ENCODE data around the gene TTC28. TPM values are rescaled to one million over a fixed set of nuclear protein-coding genes. Genes with fewer than 3 reads are reported as not detected.
"Not testable (repeated sequence)": the region's sequence is repeated elsewhere in the genome, so short reads cannot be mapped to it uniquely, and the experiment has no call there.

The TTC28 gene
- total RNA-seq, 5 donors from 2014 or later (not counting 1 experiment from before 2014, with no cell fraction given), result 2.3 to 7.8 (median 3.0) TPM

- Mint-ChIP-seq H3K4me3 (no peak overlapping the region), H3K27me3 (peaks cover 0 to 2% of the 10 kb centered on the region in 2 donors), H3K4me1 (no peaks in the 10 kb centered on the region), H3K36me3 (no peaks in the 10 kb centered on the region), H3K27ac (no peak overlapping the region), H3K9me3 (peaks cover 12 to 17% (median 17%) of the 10 kb centered on the region in 3 donors)
- DNase-seq (no peak), ATAC-seq (replicated peaks in 1 of 4) (no peak)
- no peak overlapping the region for H3K27ac ChIP-seq (ENCODE audit: low read length)
- H3K36me3 ChIP-seq (ENCODE audit: control insufficient read depth in 2 of 2, extremely low read depth in 1 of 2, insufficient read depth in 1 of 2, low read length in 1 of 2), result no peaks in the 10 kb centered on the region
- no CpG with 5 or more reads among the region's 6 CpGs for WGBS (ENCODE audit: insufficient coverage)
- ChIA-PET POLR2A (no interaction called here), CTCF (no interaction called here)
- H3K4me3 ChIP-seq (ENCODE audit: control insufficient read depth in 1 of 2, extremely low read depth in 1 of 2, low read length in 1 of 2), result no peak overlapping the region
- no peaks in the 10 kb centered on the region for H3K9me3 ChIP-seq
- H3K4me1 ChIP-seq (ENCODE audit: control insufficient read depth in 1 of 2, extremely low read depth in 1 of 2, insufficient read depth in 2 of 2, low read length in 2 of 2), result no peaks in the 10 kb centered on the region
- H3K27me3 ChIP-seq (replicated peaks in 1 of 2; ENCODE audit: control insufficient read depth in 2 of 2, extremely low read depth in 1 of 2, insufficient read depth in 2 of 2, low read length in 1 of 2), result no peaks in the 10 kb centered on the region
Measured at GRCh38 chr22:28207281-28208030, 472.2 kb downstream of the TTC28 start.

- ChIA-PET CTCF (no interaction called here), POLR2A (no interaction called here)
- Histone ChIP-seq H3K36me3 (ENCODE audit: control insufficient read depth in 2 of 2, extremely low read depth in 1 of 2, insufficient read depth in 1 of 2, low read length in 1 of 2) (no peaks in the 10 kb centered on the region), H3K4me3 (ENCODE audit: control insufficient read depth in 1 of 2, extremely low read depth in 1 of 2, low read length in 1 of 2) (no peak overlapping the region), H3K4me1 (ENCODE audit: control insufficient read depth in 1 of 2, extremely low read depth in 1 of 2, insufficient read depth in 2 of 2, low read length in 2 of 2) (no peaks in the 10 kb centered on the region), H3K27ac (ENCODE audit: low read length) (no peak overlapping the region), H3K9me3 (no peaks in the 10 kb centered on the region), H3K27me3 (replicated peaks in 1 of 2; ENCODE audit: control insufficient read depth in 2 of 2, extremely low read depth in 1 of 2, insufficient read depth in 2 of 2, low read length in 1 of 2) (no peaks in the 10 kb centered on the region)
- Mint-ChIP-seq H3K27me3 (peaks cover 0 to 4% of the 10 kb centered on the region in 2 donors), H3K4me3 (no peak overlapping the region), H3K27ac (no peak overlapping the region), H3K36me3 (no peaks in the 10 kb centered on the region), H3K9me3 (peaks cover 3 to 7% (median 7%) of the 10 kb centered on the region in 3 donors), H3K4me1 (no peaks in the 10 kb centered on the region)
- DNase-seq, result no peak
- no CpG with 5 or more reads among the region's 1 CpG for WGBS (ENCODE audit: insufficient coverage)
- no peak for ATAC-seq (replicated peaks in 1 of 4)
Measured at GRCh38 chr22:28205926-28206325, 473.7 kb downstream of the TTC28 start.

DNA sequence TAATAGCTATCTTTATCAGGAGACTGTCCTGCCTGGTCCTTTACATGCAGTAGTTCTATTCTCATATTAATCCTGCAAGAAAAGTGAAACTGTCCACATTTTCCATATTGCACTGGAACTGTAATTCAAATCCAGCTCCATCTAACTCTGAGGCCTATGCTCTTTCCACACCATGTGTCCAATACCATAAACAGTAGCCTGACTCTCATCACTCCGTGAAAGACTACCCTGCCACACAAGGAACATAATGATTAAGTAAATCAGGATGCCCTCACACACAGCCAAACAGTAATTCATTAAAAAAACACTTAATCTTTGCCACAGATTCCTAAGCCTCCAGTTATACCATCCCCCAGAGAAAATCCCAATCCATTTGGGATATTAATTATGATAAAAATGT lies 475.3 kb downstream of the TTC28 start:
- no peak for DNase-seq
- no peaks in the 10 kb centered on the region for H3K36me3 ChIP-seq (ENCODE audit: control insufficient read depth in 2 of 2, extremely low read depth in 1 of 2, insufficient read depth in 1 of 2, low read length in 1 of 2)
- Mint-ChIP-seq H3K36me3 (no peaks in the 10 kb centered on the region), H3K4me3 (no peak overlapping the region), H3K27me3 (peaks cover 0 to 2% of the 10 kb centered on the region in 2 donors), H3K9me3 (no peaks in the 10 kb centered on the region), H3K27ac (no peak overlapping the region), H3K4me1 (no peaks in the 10 kb centered on the region)
- no peak overlapping the region for H3K4me3 ChIP-seq (ENCODE audit: control insufficient read depth in 1 of 2, extremely low read depth in 1 of 2, low read length in 1 of 2)
- WGBS (ENCODE audit: insufficient coverage), result 63% methylated on average over 1 of the region's 1 CpG
- H3K4me1 ChIP-seq (ENCODE audit: control insufficient read depth in 1 of 2, extremely low read depth in 1 of 2, insufficient read depth in 2 of 2, low read length in 2 of 2), result no peaks in the 10 kb centered on the region
- no peaks in the 10 kb centered on the region for H3K9me3 ChIP-seq
- no peak overlapping the region for H3K27ac ChIP-seq (ENCODE audit: low read length)
- POLR2A ChIA-PET, result no interaction called here
- H3K27me3 ChIP-seq (replicated peaks in 1 of 2; ENCODE audit: control insufficient read depth in 2 of 2, extremely low read depth in 1 of 2, insufficient read depth in 2 of 2, low read length in 1 of 2), result no peaks in the 10 kb centered on the region
- ATAC-seq (replicated peaks in 1 of 4), result no peak
- CTCF ChIA-PET, result no interaction called here

- POLR2A ChIA-PET, result no interaction called here
- Histone ChIP-seq H3K27ac (ENCODE audit: low read length) (no peak overlapping the region), H3K4me1 (ENCODE audit: control insufficient read depth in 1 of 2, extremely low read depth in 1 of 2, insufficient read depth in 2 of 2, low read length in 2 of 2) (no peaks in the 10 kb centered on the region), H3K9me3 (no peaks in the 10 kb centered on the region), H3K4me3 (ENCODE audit: control insufficient read depth in 1 of 2, extremely low read depth in 1 of 2, low read length in 1 of 2) (no peak overlapping the region), H3K27me3 (replicated peaks in 1 of 2; ENCODE audit: control insufficient read depth in 2 of 2, extremely low read depth in 1 of 2, insufficient read depth in 2 of 2, low read length in 1 of 2) (no peaks in the 10 kb centered on the region), H3K36me3 (ENCODE audit: control insufficient read depth in 2 of 2, extremely low read depth in 1 of 2, insufficient read depth in 1 of 2, low read length in 1 of 2) (no peaks in the 10 kb centered on the region)
- no peaks in the 10 kb centered on the region for H3K9me3 Mint-ChIP-seq
- ATAC-seq (replicated peaks in 1 of 4) (no peak), DNase-seq (no peak)
- no peaks in the 10 kb centered on the region for H3K4me1 Mint-ChIP-seq
- H3K27ac Mint-ChIP-seq, result no peak overlapping the region
- CTCF ChIA-PET, result no interaction called here
- WGBS (ENCODE audit: insufficient coverage), result 100% methylated on average over 1 of the region's 1 CpG
- H3K4me3 Mint-ChIP-seq, result no peak overlapping the region
- H3K27me3 Mint-ChIP-seq, result peaks cover 0 to 2% of the 10 kb centered on the region in 2 donors
- H3K36me3 Mint-ChIP-seq, result no peaks in the 10 kb centered on the region
Measured at GRCh38 chr22:28203286-28203685, 476.4 kb downstream of the TTC28 start.

DNA sequence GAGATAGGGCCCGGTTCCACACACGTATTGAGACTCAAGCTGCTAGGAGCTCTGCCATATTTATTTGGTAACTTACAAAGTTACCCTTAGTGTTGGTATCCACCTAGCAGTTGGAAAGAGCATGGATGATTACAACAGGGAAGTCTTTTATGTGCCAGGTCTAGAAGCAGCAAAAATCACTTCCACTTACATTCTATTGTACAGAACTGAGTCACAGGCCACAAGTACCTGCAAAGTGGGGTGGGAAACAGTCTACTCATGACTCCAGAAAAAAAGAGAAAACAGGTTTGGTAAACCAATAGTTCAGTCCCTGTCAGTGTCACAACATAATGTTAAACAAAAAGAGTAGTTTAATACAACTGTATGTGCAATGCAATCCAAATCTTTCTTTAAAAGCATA lies 480.9 kb downstream of the TTC28 start:
- 83% methylated on average over 2 of the region's 2 CpGs for WGBS (ENCODE audit: insufficient coverage)
- Mint-ChIP-seq H3K9me3 (peaks cover 0 to 5% (median 0%) of the 10 kb centered on the region in 3 donors), H3K36me3 (no peaks in the 10 kb centered on the region), H3K4me1 (no peaks in the 10 kb centered on the region), H3K4me3 (no peak overlapping the region), H3K27me3 (peaks cover 2 to 4% of the 10 kb centered on the region in 2 donors), H3K27ac (no peak overlapping the region)
- ChIA-PET CTCF (no interaction called here), POLR2A (no interaction called here)
- H3K4me3 ChIP-seq (ENCODE audit: control insufficient read depth in 1 of 2, extremely low read depth in 1 of 2, low read length in 1 of 2), result no peak overlapping the region
- H3K27me3 ChIP-seq (replicated peaks in 1 of 2; ENCODE audit: control insufficient read depth in 2 of 2, extremely low read depth in 1 of 2, insufficient read depth in 2 of 2, low read length in 1 of 2), result no peaks in the 10 kb centered on the region
- no peaks in the 10 kb centered on the region for H3K36me3 ChIP-seq (ENCODE audit: control insufficient read depth in 2 of 2, extremely low read depth in 1 of 2, insufficient read depth in 1 of 2, low read length in 1 of 2)
- ATAC-seq (replicated peaks in 1 of 4) (no peak), DNase-seq (no peak)
- no peak overlapping the region for H3K27ac ChIP-seq (ENCODE audit: low read length)
- H3K9me3 ChIP-seq, result no peaks in the 10 kb centered on the region
- no peaks in the 10 kb centered on the region for H3K4me1 ChIP-seq (ENCODE audit: control insufficient read depth in 1 of 2, extremely low read depth in 1 of 2, insufficient read depth in 2 of 2, low read length in 2 of 2)

GRCh38 chr22:28191571-28191970 lies 488.1 kb downstream of the TTC28 start:
- CTCF ChIA-PET, result not testable (repeated sequence)

More at GRCh38 chr22:28191571-28191970, 488.1 kb downstream of the TTC28 start:
- peaks cover 0 to 11% (median 0%) of the 10 kb centered on the region in 3 donors for H3K4me1 Mint-ChIP-seq
- H3K27me3 Mint-ChIP-seq, result peaks cover 9 to 15% of the 10 kb centered on the region in 2 donors
- H3K27me3 ChIP-seq (replicated peaks in 1 of 2; ENCODE audit: control insufficient read depth in 2 of 2, extremely low read depth in 1 of 2, insufficient read depth in 2 of 2, low read length in 1 of 2); H3K27ac Mint-ChIP-seq; POLR2A ChIA-PET; H3K4me3 ChIP-seq (ENCODE audit: control insufficient read depth in 1 of 2, extremely low read depth in 1 of 2, low read length in 1 of 2); DNase-seq; H3K4me3 Mint-ChIP-seq; ATAC-seq (replicated peaks in 1 of 4); H3K27ac ChIP-seq (ENCODE audit: low read length); H3K36me3 Mint-ChIP-seq; H3K4me1 ChIP-seq (ENCODE audit: control insufficient read depth in 1 of 2, extremely low read depth in 1 of 2, insufficient read depth in 2 of 2, low read length in 2 of 2); H3K36me3 ChIP-seq (ENCODE audit: control insufficient read depth in 2 of 2, extremely low read depth in 1 of 2, insufficient read depth in 1 of 2, low read length in 1 of 2); H3K9me3 Mint-ChIP-seq; H3K9me3 ChIP-seq: not testable (repeated sequence)
- WGBS (ENCODE audit: insufficient coverage), result 69% methylated on average over 4 of the region's 8 CpGs

Measured in T-cell (primary cell).